SK-N-SH (cell line): ENCODE measurements around the gene PET100. TPM values are rescaled to one million over a fixed set of nuclear protein-coding genes. Genes with fewer than 3 reads are reported as not detected.

ENCODE experiments used
- CTCF ChIA-PET: fragments of 300-600, 350-600 bp; formaldehyde crosslinking; extraction: SDS; loops from one replicate; lab custom pipeline; 2021; lab: Yijun Ruan, JAX
- POLR2A ChIA-PET: fragments of 350-600 bp; sonication (Branson Sonifier 250); formaldehyde crosslinking; extraction: SDS; loops from one replicate; lab custom pipeline; 2020; ENCODE audit warnings: antibody characterized with exemption, inconsistent platforms; lab: Yijun Ruan, JAX
- DNase-seq: peaks from one replicate; pipeline ENCODE4 v3.0.0; 2012
- H2AFZ ChIP-seq: fragments of 200-600 bp; sonication (generic); 2 replicates; pipeline ENCODE4 v1.8.1; 2016; ENCODE audit warnings: antibody characterized with exemption, mild to moderate bottlenecking, low read depth
- H3F3A ChIP-seq: fragments of 200-600 bp; sonication (generic); replicated peaks from 2 replicates; pipeline ENCODE3; 2016; ENCODE audit warnings: antibody characterized with exemption, mild to moderate bottlenecking; ENCODE audit not compliant: insufficient read depth
- H3K27ac ChIP-seq, 2 experiments: fragments of 200-500 bp in 1 of 2; fragments of 200-600 bp in 1 of 2; sonication (Bioruptor generic) in 1 of 2; sonication (generic), shearing (Covaris generic) in 1 of 2; 2 replicates each; pipeline versions ENCODE4 v1.5.1 to v1.6.1; 2014 to 2016; ENCODE audit warnings: low read depth in 2 of 2, inconsistent platforms in 1 of 2, low read length in 1 of 2, mild to moderate bottlenecking in 1 of 2, mixed read lengths in 1 of 2
- H3K27me3 ChIP-seq: fragments of 200-600 bp; sonication (generic), shearing (Covaris generic); 2 replicates; pipeline ENCODE4 v1.6.1; 2016; ENCODE audit warnings: mixed run types; ENCODE audit not compliant: insufficient read depth
- H3K36me3 ChIP-seq, 2 experiments: fragments of 200-500 bp in 1 of 2; fragments of 200-600 bp in 1 of 2; sonication (Bioruptor generic) in 1 of 2; sonication (generic) in 1 of 2; replicated peaks in 1 of 2; 2 replicates each; pipeline versions ENCODE3 to v1.5.1; 2014 to 2016; ENCODE audit warnings: low read length in 1 of 2, mild to moderate bottlenecking in 1 of 2; ENCODE audit not compliant: insufficient read depth in 2 of 2, control insufficient read depth in 1 of 2
- H3K4me1 ChIP-seq, 2 experiments: fragments of 200-500 bp in 1 of 2; fragments of 200-600 bp in 1 of 2; sonication (Bioruptor generic) in 1 of 2; sonication (generic), shearing (Covaris generic) in 1 of 2; 2 replicates each; pipeline versions ENCODE4 v1.5.1 to v1.6.1; 2014 to 2016; ENCODE audit warnings: low read depth in 1 of 2, low read length in 1 of 2, mixed run types in 1 of 2; ENCODE audit not compliant: insufficient read depth in 2 of 2, control insufficient read depth in 1 of 2
- H3K4me2 ChIP-seq: fragments of 200-600 bp; sonication (generic), shearing (Covaris generic); 2 replicates; pipeline ENCODE4 v1.6.1; 2017; ENCODE audit warnings: mixed run types
- H3K4me3 ChIP-seq, 2 experiments: fragments of 200-500 bp in 1 of 2; fragments of 200-600 bp in 1 of 2; sonication (Bioruptor generic) in 1 of 2; sonication (generic), shearing (Covaris generic) in 1 of 2; 2 replicates each; pipeline versions ENCODE4 v1.5.1 to v1.8.1; 2014 to 2016; ENCODE audit warnings: low read depth in 2 of 2, inconsistent platforms in 1 of 2, low read length in 1 of 2, mild to moderate bottlenecking in 1 of 2, mixed read lengths in 1 of 2, moderate library complexity in 1 of 2
- H3K79me2 ChIP-seq: fragments of 200-600 bp; sonication (generic); 2 replicates; pipeline ENCODE4 v1.8.1; 2017; ENCODE audit warnings: mild to moderate bottlenecking; ENCODE audit not compliant: insufficient read depth
- H3K9ac ChIP-seq: fragments of 200-600 bp; sonication (generic); 2 replicates; pipeline ENCODE4 v1.6.1; 2017; ENCODE audit warnings: mixed run types
- H3K9me2 ChIP-seq: fragments of 200-600 bp; sonication (generic); 2 replicates; pipeline ENCODE4 v1.6.1; 2017; ENCODE audit warnings: mixed run types
- H3K9me3 ChIP-seq: fragments of 200-600 bp; sonication (generic); 2 replicates; pipeline ENCODE4 v1.6.1; 2017; ENCODE audit warnings: mixed run types, mild to moderate bottlenecking, moderate library complexity
- H4K20me1 ChIP-seq: fragments of 200-600 bp; sonication (generic); 2 replicates; pipeline ENCODE4 v1.6.1; 2017; ENCODE audit warnings: mild to moderate bottlenecking, mixed run types; ENCODE audit not compliant: insufficient read depth
- ELF1 ChIP-seq: IDR thresholded peaks from 2 replicates; pipeline ENCODE4 v1.4.0; 2012
- EP300 ChIP-seq, 2 experiments: IDR thresholded peaks; 2 replicates each; pipeline versions ENCODE4 v1.4.0 to v1.6.1; 2012; ENCODE audit warnings: borderline replicate concordance in 1 of 2, low read depth in 1 of 2, low read length in 1 of 2
- EZH2phosphoT487 ChIP-seq: fragments of 200-600 bp; sonication (generic); IDR thresholded peaks from 2 replicates; pipeline ENCODE4 v1.6.1; 2017; ENCODE audit warnings: low read depth, mixed run types, mild to moderate bottlenecking, antibody characterized with exemption, moderate library complexity, borderline replicate concordance
- FOXM1 ChIP-seq: IDR thresholded peaks from 2 replicates; pipeline ENCODE4 v1.4.0; 2012; ENCODE audit warnings: low read depth, mild to moderate bottlenecking
- GABPA ChIP-seq: IDR thresholded peaks from 2 replicates; pipeline ENCODE4 v1.4.0; 2012; ENCODE audit warnings: low read depth, mild to moderate bottlenecking
- GATA2 ChIP-seq: sonication (generic); formaldehyde crosslinking; IDR thresholded peaks from 2 replicates; pipeline ENCODE4 v1.5.0; 2020; ENCODE audit warnings: mild to moderate bottlenecking, missing genetic modification reagents
- MAX ChIP-seq: IDR thresholded peaks from 2 replicates; pipeline ENCODE4 v1.4.0; 2012; ENCODE audit warnings: low read depth
- MEF2A ChIP-seq: IDR thresholded peaks from 2 replicates; pipeline ENCODE4 v1.4.0; 2012; ENCODE audit warnings: low read depth, borderline replicate concordance
- RAD21 ChIP-seq: IDR thresholded peaks from 2 replicates; pipeline ENCODE4 v1.6.1; 2012; ENCODE audit warnings: mild to moderate bottlenecking, low read length
- RFX5 ChIP-seq: IDR thresholded peaks from 2 replicates; pipeline ENCODE4 v1.6.1; 2012; ENCODE audit warnings: mild to moderate bottlenecking, improper control_type of control experiment, low read length
- RXRA ChIP-seq: IDR thresholded peaks from 2 replicates; pipeline ENCODE4 v1.4.0; 2012; ENCODE audit warnings: low read depth, mild to moderate bottlenecking, borderline replicate concordance
- SMC3 ChIP-seq: IDR thresholded peaks from 2 replicates; pipeline ENCODE4 v1.6.1; 2012; ENCODE audit warnings: low read depth, low read length, improper control_type of control experiment
- TCF12 ChIP-seq: IDR thresholded peaks from 2 replicates; pipeline ENCODE4 v1.4.0; 2012
- USF2 ChIP-seq: fragments of 150-350 bp; IDR thresholded peaks from 2 replicates; pipeline ENCODE4 v1.6.1; 2017; ENCODE audit warnings: antibody characterized with exemption, low read length, low read depth, borderline replicate concordance
- WGBS: methylation state at CpG from one replicate; pipeline ENCODE4 v1.1.6; 2017; ENCODE audit warnings: low lambda C conversion rate; 5-methylcytosine and 5-hydroxymethylcytosine counted together
- polyA plus RNA-seq, 3 experiments: library from polyadenylated mRNA; depleted of rRNA; stranded (reverse); fragments of >200 nt; gene quantifications; 2 replicates each; pipeline ENCODE4 v1.2.3, GENCODE V29; 2012
- TF ChIP-seq, protein P1 (sequence below): IDR thresholded peaks from 2 replicates; pipeline ENCODE4 v1.6.1; 2012; ENCODE audit warnings: mild to moderate bottlenecking, low read depth, low read length, moderate library complexity
- TF ChIP-seq, protein P2 (sequence below): IDR thresholded peaks from 2 replicates; pipeline ENCODE4; 2012
- TF ChIP-seq, protein P3 (sequence below): IDR thresholded peaks from 2 replicates; pipeline ENCODE4 v1.4.0; 2012; ENCODE audit warnings: low read depth, borderline replicate concordance

Gene PET100
- polyA plus RNA-seq, 1 of the 3 experiments (the other 2 are of a cell fraction), result 48.1 TPM

DNA sequence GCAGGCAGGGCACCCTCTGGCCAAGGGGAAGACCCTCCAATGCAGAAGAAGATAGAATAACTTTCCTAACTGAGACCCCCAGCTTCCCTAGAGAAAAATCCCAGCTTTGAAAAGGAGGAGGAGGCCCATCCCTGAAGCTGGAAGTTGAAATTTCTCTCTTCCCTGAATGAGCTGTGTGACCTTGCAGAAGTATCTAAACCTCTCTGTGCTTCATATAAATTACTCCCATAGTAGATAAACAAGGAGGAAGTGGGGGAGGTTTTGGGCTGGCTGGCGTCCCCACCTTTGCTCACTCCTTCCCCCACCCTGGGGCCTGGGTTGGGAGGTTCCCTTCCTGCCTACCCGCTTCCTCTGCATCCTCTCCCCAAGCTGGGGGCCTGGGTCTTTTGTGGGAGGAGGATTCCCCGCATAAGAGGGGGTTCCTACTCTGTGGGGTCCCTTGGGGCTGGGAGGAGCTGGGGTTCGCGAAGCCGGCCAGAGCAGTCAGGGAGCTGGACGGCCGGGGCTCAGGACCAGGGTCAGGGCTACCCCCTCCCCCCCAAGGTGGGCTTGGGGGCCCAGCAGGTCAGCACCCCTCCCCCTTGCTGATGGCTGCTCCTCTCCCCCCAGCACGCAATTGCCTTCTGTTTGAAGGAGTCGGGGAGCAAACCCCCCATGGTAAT, 22.2 kb upstream of the PET100 start:
- Histone ChIP-seq H3K36me3 (no peaks in the 10 kb centered on the region), H2AFZ (no peak overlapping the region), H3F3A (no peaks in the 10 kb centered on the region), H4K20me1 (no peaks in the 10 kb centered on the region), H3K4me3 (no peak overlapping the region), H3K9me2 (no peaks in the 10 kb centered on the region), H3K4me1 (peaks cover 0 to 8% of the 10 kb centered on the region in 2 experiments; a peak in 1 of 4 replicates), H3K9me3 (no peaks in the 10 kb centered on the region), H3K27me3 (no peaks in the 10 kb centered on the region), H3K27ac (no peak overlapping the region), H3K4me2 (no peak overlapping the region), H3K79me2 (no peaks in the 10 kb centered on the region), H3K9ac (no peak overlapping the region)
- no peak for DNase-seq
- WGBS, result 76% methylated on average over 6 of the region's 10 CpGs
- POLR2A ChIA-PET, result interaction anchor here (1.0 kb wide), 1 partner anchor 12 kb away, joined by 3 read pairs; no protein-coding TSS in a partner anchor
- CTCF ChIA-PET, result interaction anchor here (2.0 to 2.8 kb wide), 2 partner anchors 10 to 39 kb away, joined by 10 to 12 read pairs; no protein-coding TSS in a partner anchor
- no peak for TF ChIP-seq USF2
- no peak for TF ChIP-seq GATA2 (CRISPR knock-in tag)
- no peak for TF ChIP-seq RAD21
- TF ChIP-seq, protein P1, sequence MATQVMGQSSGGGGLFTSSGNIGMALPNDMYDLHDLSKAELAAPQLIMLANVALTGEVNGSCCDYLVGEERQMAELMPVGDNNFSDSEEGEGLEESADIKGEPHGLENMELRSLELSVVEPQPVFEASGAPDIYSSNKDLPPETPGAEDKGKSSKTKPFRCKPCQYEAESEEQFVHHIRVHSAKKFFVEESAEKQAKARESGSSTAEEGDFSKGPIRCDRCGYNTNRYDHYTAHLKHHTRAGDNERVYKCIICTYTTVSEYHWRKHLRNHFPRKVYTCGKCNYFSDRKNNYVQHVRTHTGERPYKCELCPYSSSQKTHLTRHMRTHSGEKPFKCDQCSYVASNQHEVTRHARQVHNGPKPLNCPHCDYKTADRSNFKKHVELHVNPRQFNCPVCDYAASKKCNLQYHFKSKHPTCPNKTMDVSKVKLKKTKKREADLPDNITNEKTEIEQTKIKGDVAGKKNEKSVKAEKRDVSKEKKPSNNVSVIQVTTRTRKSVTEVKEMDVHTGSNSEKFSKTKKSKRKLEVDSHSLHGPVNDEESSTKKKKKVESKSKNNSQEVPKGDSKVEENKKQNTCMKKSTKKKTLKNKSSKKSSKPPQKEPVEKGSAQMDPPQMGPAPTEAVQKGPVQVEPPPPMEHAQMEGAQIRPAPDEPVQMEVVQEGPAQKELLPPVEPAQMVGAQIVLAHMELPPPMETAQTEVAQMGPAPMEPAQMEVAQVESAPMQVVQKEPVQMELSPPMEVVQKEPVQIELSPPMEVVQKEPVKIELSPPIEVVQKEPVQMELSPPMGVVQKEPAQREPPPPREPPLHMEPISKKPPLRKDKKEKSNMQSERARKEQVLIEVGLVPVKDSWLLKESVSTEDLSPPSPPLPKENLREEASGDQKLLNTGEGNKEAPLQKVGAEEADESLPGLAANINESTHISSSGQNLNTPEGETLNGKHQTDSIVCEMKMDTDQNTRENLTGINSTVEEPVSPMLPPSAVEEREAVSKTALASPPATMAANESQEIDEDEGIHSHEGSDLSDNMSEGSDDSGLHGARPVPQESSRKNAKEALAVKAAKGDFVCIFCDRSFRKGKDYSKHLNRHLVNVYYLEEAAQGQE, result no peak
- no peak for TF ChIP-seq GABPA
- TF ChIP-seq MAX, result no peak
- TF ChIP-seq, protein P2, sequence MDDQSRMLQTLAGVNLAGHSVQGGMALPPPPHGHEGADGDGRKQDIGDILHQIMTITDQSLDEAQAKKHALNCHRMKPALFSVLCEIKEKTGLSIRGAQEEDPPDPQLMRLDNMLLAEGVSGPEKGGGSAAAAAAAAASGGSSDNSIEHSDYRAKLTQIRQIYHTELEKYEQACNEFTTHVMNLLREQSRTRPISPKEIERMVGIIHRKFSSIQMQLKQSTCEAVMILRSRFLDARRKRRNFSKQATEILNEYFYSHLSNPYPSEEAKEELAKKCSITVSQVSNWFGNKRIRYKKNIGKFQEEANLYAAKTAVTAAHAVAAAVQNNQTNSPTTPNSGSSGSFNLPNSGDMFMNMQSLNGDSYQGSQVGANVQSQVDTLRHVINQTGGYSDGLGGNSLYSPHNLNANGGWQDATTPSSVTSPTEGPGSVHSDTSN, result no peak
- TF ChIP-seq SMC3, result no peak
- no peak for TF ChIP-seq EP300 (IDR thresholded peaks at IDR 0.05; ENCODE audit: borderline replicate concordance in 1 of 2, low read depth in 1 of 2, low read length in 1 of 2)
- no peak for TF ChIP-seq ELF1
- TF ChIP-seq RFX5, result no peak
- TF ChIP-seq, protein P3, sequence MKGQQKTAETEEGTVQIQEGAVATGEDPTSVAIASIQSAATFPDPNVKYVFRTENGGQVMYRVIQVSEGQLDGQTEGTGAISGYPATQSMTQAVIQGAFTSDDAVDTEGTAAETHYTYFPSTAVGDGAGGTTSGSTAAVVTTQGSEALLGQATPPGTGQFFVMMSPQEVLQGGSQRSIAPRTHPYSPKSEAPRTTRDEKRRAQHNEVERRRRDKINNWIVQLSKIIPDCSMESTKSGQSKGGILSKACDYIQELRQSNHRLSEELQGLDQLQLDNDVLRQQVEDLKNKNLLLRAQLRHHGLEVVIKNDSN, result no peak
- no peak for TF ChIP-seq RXRA
- TF ChIP-seq EZH2phosphoT487, result no peak
- no peak for TF ChIP-seq TCF12
- no peak for TF ChIP-seq FOXM1
- no peak for TF ChIP-seq MEF2A
